Right renal cortex interstitium (tissue), 3 donors: ENCODE results near the gene SERPINA1. TPM values are rescaled to one million over a fixed set of nuclear protein-coding genes. Genes with fewer than 3 reads are reported as not detected.

Source experiments
- polyA plus RNA-seq, 3 donors: library from polyadenylated mRNA; unstranded; fragments of 120-200 nt; gene quantifications; one replicate each; pipeline ENCODE4 v1.2.1, GENCODE V29; 2013; ENCODE audit not compliant: insufficient read length in 3 of 3

Gene SERPINA1
- polyA plus RNA-seq, 3 donors = 65.0 to 106 (median 101) TPM

Other genes starting within 250 kb of the SERPINA1 start
- under 1 TPM; 0.18 to 0.32 (median 0.22) TPM for gene PPP4R4, start 214.3 kb downstream of the SERPINA1 start, polyA plus RNA-seq
- under 1 TPM; 0.11 to 0.24 (median 0.13) TPM for gene SERPINA10, start 95.3 kb downstream of the SERPINA1 start, polyA plus RNA-seq
- 1 to 10 TPM; 3.2 to 9.5 (median 9.0) TPM for gene SERPINA6, start 65.3 kb downstream of the SERPINA1 start, polyA plus RNA-seq
- not detected for gene SERPINA2, start 21.9 kb downstream of the SERPINA1 start, polyA plus RNA-seq
- gene SERPINA11, start 64.2 kb upstream of the SERPINA1 start, polyA plus RNA-seq = not detected
- gene SERPINA9, start 87.6 kb upstream of the SERPINA1 start, polyA plus RNA-seq = not detected
- under 1 TPM; 0.23 to 0.39 (median 0.29) TPM for gene SERPINA12, start 120.9 kb upstream of the SERPINA1 start, polyA plus RNA-seq
- 1 to 10 TPM in 2 of 3 donors, under 1 TPM in 1; 1.00 to 1.6 (median 1.5) TPM for gene SERPINA4, start 172.8 kb upstream of the SERPINA1 start, polyA plus RNA-seq
- gene SERPINA5, start 192.8 kb upstream of the SERPINA1 start, polyA plus RNA-seq = 10 to 100 TPM; 13.2 to 15.2 (median 13.3) TPM
- under 1 TPM; 0.14 to 0.40 (median 0.19) TPM for gene SERPINA3, start 223.8 kb upstream of the SERPINA1 start, polyA plus RNA-seq